Caco-2 (cell line): ENCODE measurements around the gene OR4B1. TPM values are rescaled to one million over a fixed set of nuclear protein-coding genes. Genes with fewer than 3 reads are reported as not detected.
A peak's percentile ranks its signal among the peaks of the same experiment; 100 is the strongest.

Experiments used
- BruUV-seq: library from RNA; stranded (reverse); fragments of 400-500 nt; replicated peaks from 2 replicates; lab custom pipeline; 2021; lab: Mats Ljungman, UMichigan
- CTCF ChIA-PET: fragments of 300-600 bp; sonication (Branson Sonifier 250); formaldehyde crosslinking; loops from one replicate; lab custom pipeline; 2022; ENCODE audit warnings: antibody characterized with exemption; lab: Charles Lee
- POLR2A ChIA-PET: fragments of 300-600 bp; sonication (Branson Sonifier 250); formaldehyde crosslinking; loops from one replicate; lab custom pipeline; 2022; ENCODE audit warnings: antibody characterized with exemption; lab: Charles Lee
- DNase-seq, 2 experiments: peaks; one replicate each; pipeline versions ENCODE4 v3.0.0 to v3.0.0-alpha.2; 2020 to 2022
- H3K27me3 ChIP-seq: replicated peaks from 2 replicates; pipeline ENCODE4 v1.6.0; 2011; ENCODE audit warnings: low read length; ENCODE audit not compliant: control insufficient read depth, insufficient read depth
- H3K36me3 ChIP-seq: 2 replicates; pipeline ENCODE4 v1.5.1; 2011; ENCODE audit warnings: low read length; ENCODE audit not compliant: control insufficient read depth, insufficient read depth
- H3K4me1 ChIP-seq: fragments of 250-450 bp; sonication (Bioruptor Pico); 2 replicates; pipeline ENCODE4 v1.5.1; 2020; ENCODE audit warnings: mild to moderate bottlenecking
- H3K4me3 ChIP-seq: 2 replicates; pipeline ENCODE4 v1.5.1; 2011; ENCODE audit warnings: low read depth, mild to moderate bottlenecking, control low read depth, low read length
- H3K9me3 ChIP-seq: fragments of 250-450 bp; sonication (Bioruptor Pico); 2 replicates; pipeline ENCODE4 v1.5.1; 2020; ENCODE audit warnings: mild to moderate bottlenecking, moderate library complexity
- H3K27ac Mint-ChIP-seq: one replicate; pipeline ENCODE4 v1.8.0; 2022; ENCODE audit warnings: mixed read lengths; ENCODE audit not compliant: unreplicated experiment
- H3K27me3 Mint-ChIP-seq: one replicate; pipeline ENCODE4 v1.8.0; 2022; ENCODE audit warnings: mixed read lengths; ENCODE audit not compliant: insufficient read depth, unreplicated experiment
- H3K36me3 Mint-ChIP-seq: one replicate; pipeline ENCODE4 v1.8.0; 2022; ENCODE audit warnings: mild to moderate bottlenecking, mixed read lengths; ENCODE audit not compliant: insufficient read depth, unreplicated experiment
- H3K4me1 Mint-ChIP-seq: one replicate; pipeline ENCODE4 v1.8.0; 2022; ENCODE audit warnings: low read depth, mixed read lengths; ENCODE audit not compliant: unreplicated experiment
- H3K4me3 Mint-ChIP-seq: one replicate; pipeline ENCODE4 v1.8.0; 2022; ENCODE audit warnings: mild to moderate bottlenecking, moderate library complexity, mixed read lengths; ENCODE audit not compliant: unreplicated experiment
- H3K9me3 Mint-ChIP-seq: one replicate; pipeline ENCODE4 v1.8.0; 2022; ENCODE audit warnings: mixed read lengths; ENCODE audit not compliant: unreplicated experiment
- CTCF ChIP-seq, 2 experiments: fragments of 200-600 bp in 1 of 2; IDR thresholded peaks; 1 replicate in 1 of 2; 2 replicates in 1 of 2; pipeline versions ENCODE4 v1.5.1 to v1.8.0; 2011 to 2022; ENCODE audit warnings: antibody characterized with exemption in 1 of 2, control low read depth in 1 of 2, inconsistent platforms in 1 of 2, low read depth in 1 of 2, low read length in 1 of 2, mild to moderate bottlenecking in 1 of 2, moderate library complexity in 1 of 2; ENCODE audit not compliant: insufficient read depth in 1 of 2, severe bottlenecking in 1 of 2, unreplicated experiment in 1 of 2
- intact Hi-C: fragments of 100-400 bp; cut with micrococcal nuclease; formaldehyde crosslinking; loops from one replicate; pipeline ENCODE4 v1.10.0; 2022; ENCODE audit not compliant: unreplicated experiment
- total RNA-seq: library from RNA; stranded (reverse); gene quantifications from 2 replicates; pipeline ENCODE4 v1.2.3, GENCODE V29; 2022

OR4B1 gene
- total RNA-seq, 1 experiment from 2014 or later, result not detected

GRCh38 chr11:48172818-48173609 lies 43.6 kb upstream of the OR4B1 start:
- H3K36me3 ChIP-seq, result no peaks in the 10 kb centered on the region
- H3K27me3 ChIP-seq, result no peaks in the 10 kb centered on the region
- POLR2A ChIA-PET, result no interaction called here
- no peak overlapping the region for H3K4me3 ChIP-seq
- Mint-ChIP-seq H3K27me3 (peaks cover 3% of the 10 kb centered on the region), H3K4me3 (no peak overlapping the region), H3K36me3 (no peaks in the 10 kb centered on the region), H3K9me3 (no peaks in the 10 kb centered on the region), H3K27ac (no peak overlapping the region), H3K4me1 (no peaks in the 10 kb centered on the region)
- H3K4me1 ChIP-seq, result no peaks in the 10 kb centered on the region
- intact Hi-C loops, result loop anchor here (1.0 to 10.0 kb wide), 3 partner anchors 37 to 1352 kb away; no protein-coding TSS in a partner anchor
- BruUV-seq, result no TSS peak
- peak; percentile 70 to 82 for DNase-seq
- H3K9me3 ChIP-seq, result no peaks in the 10 kb centered on the region
- peak; percentile 96 to 97 for TF ChIP-seq CTCF (IDR thresholded peaks at IDR 0.05; ENCODE audit: insufficient read depth in 1 of 2, low read depth in 1 of 2, low read length in 1 of 2, severe bottlenecking in 1 of 2, unreplicated experiment in 1 of 2)
- CTCF ChIA-PET, result no interaction called here

GRCh38 chr11:48177661-48178060 lies 38.9 kb upstream of the OR4B1 start:
- Histone ChIP-seq H3K4me1 (no peaks in the 10 kb centered on the region), H3K9me3 (no peaks in the 10 kb centered on the region), H3K27me3 (no peaks in the 10 kb centered on the region), H3K36me3 (no peaks in the 10 kb centered on the region), H3K4me3 (no peak overlapping the region)
- Mint-ChIP-seq H3K36me3 (no peaks in the 10 kb centered on the region), H3K27ac (no peak overlapping the region), H3K4me1 (no peaks in the 10 kb centered on the region), H3K9me3 (no peaks in the 10 kb centered on the region), H3K27me3 (peaks cover 11% of the 10 kb centered on the region), H3K4me3 (no peak overlapping the region)
- CTCF ChIA-PET, result no interaction called here
- intact Hi-C loops, result loop anchor here (10.0 kb wide), 1 partner anchor 1347 kb away; no protein-coding TSS in a partner anchor
- no peak for DNase-seq
- no peak for TF ChIP-seq CTCF (IDR thresholded peaks at IDR 0.05; ENCODE audit: insufficient read depth in 1 of 2, low read depth in 1 of 2, low read length in 1 of 2, severe bottlenecking in 1 of 2, unreplicated experiment in 1 of 2)
- POLR2A ChIA-PET, result no interaction called here
- BruUV-seq, result no TSS peak

GRCh38 chr11:48180627-48181026 lies 36.0 kb upstream of the OR4B1 start:
- ChIA-PET CTCF (no interaction called here), POLR2A (no interaction called here)
- H3K27me3 ChIP-seq, result no peaks in the 10 kb centered on the region
- no TSS peak for BruUV-seq
- no peak for DNase-seq
- intact Hi-C loops, result no loop called here
- TF ChIP-seq CTCF (IDR thresholded peaks at IDR 0.05; ENCODE audit: insufficient read depth in 1 of 2, low read depth in 1 of 2, low read length in 1 of 2, severe bottlenecking in 1 of 2, unreplicated experiment in 1 of 2), result no peak
- Mint-ChIP-seq H3K9me3 (no peaks in the 10 kb centered on the region), H3K36me3 (no peaks in the 10 kb centered on the region), H3K4me1 (no peaks in the 10 kb centered on the region), H3K27me3 (peaks cover 11% of the 10 kb centered on the region), H3K27ac (no peak overlapping the region), H3K4me3 (no peak overlapping the region)
- H3K4me1 ChIP-seq, result no peaks in the 10 kb centered on the region
- H3K36me3 ChIP-seq, result no peaks in the 10 kb centered on the region
- no peak overlapping the region for H3K4me3 ChIP-seq
- H3K9me3 ChIP-seq, result no peaks in the 10 kb centered on the region
